PC-9 (cell line): ENCODE results near the gene GPX3. TPM values are rescaled to one million over a fixed set of nuclear protein-coding genes. Genes with fewer than 3 reads are reported as not detected.

Source experiments
- BruUV-seq: library from RNA; stranded (reverse); fragments of 400-500 nt; replicated peaks from 2 replicates; lab custom pipeline; 2021; lab: Mats Ljungman, UMichigan
- CTCF ChIA-PET: fragments of 300-600 bp; sonication (Branson Sonifier 250); formaldehyde crosslinking; loops from one replicate; lab custom pipeline; 2022; ENCODE audit warnings: antibody characterized with exemption; lab: Charles Lee
- POLR2A ChIA-PET: fragments of 300-600 bp; sonication (Branson Sonifier 250); formaldehyde crosslinking; loops from one replicate; lab custom pipeline; 2022; ENCODE audit warnings: antibody characterized with exemption; ENCODE audit not compliant: unreplicated experiment; lab: Charles Lee
- DNase-seq, 2 experiments: peaks; one replicate each; pipeline versions ENCODE4 v3.0.0 to v3.0.0-alpha.2; 2015 to 2022; ENCODE audit warnings: mixed read lengths in 1 of 2
- H2AFZ ChIP-seq: fragments of 200-600 bp; sonication (generic); 2 replicates; pipeline ENCODE4 v1.8.1; 2017; ENCODE audit warnings: antibody characterized with exemption
- H3F3A ChIP-seq: fragments of 200-600 bp; sonication (generic); 2 replicates; pipeline ENCODE4 v1.8.1; 2017; ENCODE audit warnings: antibody characterized with exemption, mild to moderate bottlenecking, low read depth; ENCODE audit not compliant: insufficient read depth
- H3K27ac ChIP-seq: fragments of 200-600 bp; sonication (generic); 2 replicates; pipeline ENCODE4 v1.6.1; 2016; ENCODE audit warnings: mixed run types
- H3K27me3 ChIP-seq: fragments of 200-600 bp; sonication (generic); 2 replicates; pipeline ENCODE4 v1.6.1; 2016; ENCODE audit warnings: low read depth, mixed run types; ENCODE audit not compliant: insufficient read depth
- H3K36me3 ChIP-seq: fragments of 200-600 bp; sonication (generic); 2 replicates; pipeline ENCODE4 v1.6.1; 2016; ENCODE audit warnings: low read depth, mixed run types
- H3K4me1 ChIP-seq: fragments of 200-600 bp; sonication (generic); replicated peaks from 2 replicates; pipeline ENCODE4 v1.6.1; 2016; ENCODE audit warnings: mixed run types; ENCODE audit not compliant: insufficient read depth
- H3K4me2 ChIP-seq: fragments of 200-600 bp; sonication (generic); 2 replicates; pipeline ENCODE4 v1.6.1; 2017; ENCODE audit warnings: mixed run types
- H3K4me3 ChIP-seq: fragments of 200-600 bp; sonication (generic); 2 replicates; pipeline ENCODE4 v1.6.1; 2016; ENCODE audit warnings: mixed run types
- H3K79me2 ChIP-seq: fragments of 200-600 bp; sonication (generic); 2 replicates; pipeline ENCODE4 v1.6.1; 2017; ENCODE audit warnings: low read depth, mixed run types
- H3K9me2 ChIP-seq: fragments of 200-600 bp; sonication (generic); 2 replicates; pipeline ENCODE4 v1.8.1; 2017; ENCODE audit warnings: mild to moderate bottlenecking; ENCODE audit not compliant: insufficient read depth
- H3K9me3 ChIP-seq: fragments of 200-600 bp; sonication (generic); 2 replicates; pipeline ENCODE4 v1.8.1; 2016; ENCODE audit warnings: low read depth; ENCODE audit not compliant: insufficient read depth
- H4K20me1 ChIP-seq: fragments of 200-600 bp; sonication (generic); 2 replicates; pipeline ENCODE4 v1.8.1; 2017; ENCODE audit not compliant: insufficient read depth
- CTCF ChIP-seq: fragments of 200-600 bp; sonication (generic); conservative IDR thresholded peaks from 2 replicates; pipeline ENCODE4 v1.6.1; 2017; ENCODE audit warnings: mixed run types, antibody characterized with exemption, mild to moderate bottlenecking, moderate library complexity
- EZH2 ChIP-seq: fragments of 200-600 bp; sonication (generic); IDR thresholded peaks from 2 replicates; pipeline ENCODE4 v1.8.0; 2017; ENCODE audit warnings: antibody characterized with exemption, low read depth
- intact Hi-C: fragments of 100-400 bp; cut with micrococcal nuclease; formaldehyde crosslinking; loops from one replicate; pipeline ENCODE4 v1.10.0; 2022; ENCODE audit not compliant: unreplicated experiment
- total RNA-seq: library from RNA; stranded (reverse); gene quantifications from 2 replicates; pipeline ENCODE4 v1.2.3, GENCODE V29; 2021

The GPX3 gene
- total RNA-seq, 1 experiment from 2014 or later: 93.2 TPM

GRCh38 chr5:151004499-151004898, 15.9 kb upstream of the GPX3 start:
- POLR2A ChIA-PET: no interaction called here

GRCh38 chr5:151005187-151005949, 15.0 kb upstream of the GPX3 start:
- Histone ChIP-seq H3K4me3 (no peak overlapping the region), H3K27me3 (no peaks in the 10 kb centered on the region), H3F3A (no peaks in the 10 kb centered on the region), H2AFZ (no peak overlapping the region), H3K36me3 (no peaks in the 10 kb centered on the region), H3K4me1 (no peaks in the 10 kb centered on the region), H3K4me2 (no peak overlapping the region), H3K27ac (no peak overlapping the region), H4K20me1 (no peaks in the 10 kb centered on the region), H3K9me3 (no peaks in the 10 kb centered on the region), H3K79me2 (no peaks in the 10 kb centered on the region), H3K9me2 (no peaks in the 10 kb centered on the region)
- DNase-seq: no peak
- no TSS peak for BruUV-seq
- intact Hi-C loops: loop anchor here (10.0 kb wide), 1 partner anchor 229 kb away; no protein-coding TSS in a partner anchor
- ChIA-PET POLR2A (no interaction called here), CTCF (interaction anchor here (0.6 kb wide), 1 partner anchor 684 kb away, joined by 3 read pairs; no protein-coding TSS in a partner anchor)
- TF ChIP-seq EZH2 (no peak), CTCF (no peak)

More at GRCh38 chr5:151004499-151004898, 15.9 kb upstream of the GPX3 start:
- no peaks in the 10 kb centered on the region for H3K9me3 ChIP-seq
- H4K20me1 ChIP-seq: no peaks in the 10 kb centered on the region
- no peaks in the 10 kb centered on the region for H3K79me2 ChIP-seq
- intact Hi-C loops: loop anchor here (5.0 to 10.0 kb wide), 3 partner anchors 230 to 648 kb away; no protein-coding TSS in a partner anchor
- H3F3A ChIP-seq: no peaks in the 10 kb centered on the region
- no peak overlapping the region for H3K4me3 ChIP-seq
- H3K36me3 ChIP-seq: no peaks in the 10 kb centered on the region
- H2AFZ ChIP-seq: no peak overlapping the region
- H3K4me2 ChIP-seq: no peak overlapping the region
- no peaks in the 10 kb centered on the region for H3K27me3 ChIP-seq
- H3K9me2 ChIP-seq: no peaks in the 10 kb centered on the region
- no peak overlapping the region for H3K27ac ChIP-seq
- CTCF ChIA-PET: no interaction called here
- no peak for TF ChIP-seq EZH2
- no peak for TF ChIP-seq CTCF
- BruUV-seq: no TSS peak
- H3K4me1 ChIP-seq: no peaks in the 10 kb centered on the region
- DNase-seq: no peak

GRCh38 chr5:151005950-151006576, 14.3 kb upstream of the GPX3 start:
- no peak for DNase-seq
- Histone ChIP-seq H2AFZ (no peak overlapping the region), H3K9me2 (no peaks in the 10 kb centered on the region), H3K27me3 (no peaks in the 10 kb centered on the region), H3K36me3 (no peaks in the 10 kb centered on the region), H4K20me1 (no peaks in the 10 kb centered on the region), H3K4me2 (no peak overlapping the region), H3K9me3 (no peaks in the 10 kb centered on the region), H3F3A (no peaks in the 10 kb centered on the region), H3K27ac (no peak overlapping the region), H3K4me3 (no peak overlapping the region), H3K4me1 (no peaks in the 10 kb centered on the region), H3K79me2 (no peaks in the 10 kb centered on the region)
- intact Hi-C loops: loop anchor here (10.0 kb wide), 1 partner anchor 229 kb away; no protein-coding TSS in a partner anchor
- CTCF ChIA-PET: interaction anchor here (0.6 kb wide), 1 partner anchor 684 kb away, joined by 3 read pairs; no protein-coding TSS in a partner anchor
- POLR2A ChIA-PET: no interaction called here
- TF ChIP-seq CTCF (no peak), EZH2 (no peak)
- BruUV-seq: no TSS peak
